Hematopoietic multipotent progenitor cell treated with erythropoietin and hydrocortisone succinate and interleukin-3 and kit ligand, for 4 days (in vitro differentiated cells): ENCODE results near the gene CDCP1.

Experiments used
- DNase-seq: peaks from one replicate; pipeline ENCODE4 v3.0.0-alpha.2; 2015

CDCP1 gene

DNA sequence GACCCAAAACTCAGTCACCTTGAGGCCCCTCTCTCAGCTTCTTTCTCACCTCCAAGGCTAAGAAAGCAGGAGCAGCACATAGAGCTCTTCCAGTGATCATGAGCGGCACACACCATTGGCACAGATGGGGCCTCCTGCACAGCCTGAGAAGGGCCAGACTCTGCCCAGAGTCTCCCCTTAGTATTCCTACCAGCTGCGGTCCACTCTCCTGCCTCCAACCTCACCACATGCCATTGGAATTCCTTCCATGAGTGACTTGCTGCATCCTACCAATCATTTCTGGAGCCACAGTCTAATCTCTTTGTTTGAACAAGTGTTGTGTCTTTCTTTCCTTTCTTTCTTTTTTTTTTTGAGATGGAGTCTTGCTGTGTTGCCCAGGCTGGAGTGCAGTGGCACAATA lies 39.3 kb downstream of the CDCP1 start:
- DNase-seq = no peak

DNA sequence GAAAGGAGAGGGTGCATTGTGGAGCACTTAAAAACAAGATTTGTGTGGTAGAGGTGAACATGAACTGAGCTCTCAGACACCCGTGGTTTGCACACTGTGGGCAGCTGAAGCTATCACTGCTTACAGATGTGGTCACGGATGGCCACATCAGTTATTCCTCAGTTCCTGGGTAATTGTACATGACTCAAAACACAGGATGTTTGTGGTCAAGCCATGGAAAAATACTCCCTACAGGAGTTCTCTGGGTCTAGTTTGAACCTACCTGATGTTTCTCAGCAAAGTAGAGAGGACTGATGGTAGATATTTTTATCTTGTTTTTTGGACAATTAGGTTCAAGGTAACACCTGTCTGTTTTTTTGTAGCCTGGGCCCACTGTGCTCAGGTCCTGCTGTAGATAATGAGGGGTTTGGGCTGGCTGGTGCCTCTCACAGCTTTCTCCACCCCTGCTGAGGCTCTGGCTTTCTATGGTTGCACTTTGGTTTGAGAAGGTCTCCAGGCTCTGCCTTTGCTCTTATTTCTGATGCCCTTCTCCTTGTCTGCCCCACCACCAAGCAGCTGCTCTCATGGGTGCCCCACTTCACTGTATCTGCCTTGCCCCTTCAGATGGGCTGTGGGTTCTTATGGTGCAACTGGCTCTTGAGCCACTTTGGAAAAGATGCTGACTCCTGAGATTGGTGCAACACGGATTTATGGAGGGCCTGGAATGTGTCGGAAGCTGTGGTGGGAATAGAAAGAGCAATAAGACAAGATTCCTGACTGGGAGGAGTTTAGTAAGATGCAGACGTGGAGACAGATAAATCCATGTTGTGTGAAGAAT lies 40.1 kb downstream of the CDCP1 start:
- DNase-seq = peak; percentile 48

DNA sequence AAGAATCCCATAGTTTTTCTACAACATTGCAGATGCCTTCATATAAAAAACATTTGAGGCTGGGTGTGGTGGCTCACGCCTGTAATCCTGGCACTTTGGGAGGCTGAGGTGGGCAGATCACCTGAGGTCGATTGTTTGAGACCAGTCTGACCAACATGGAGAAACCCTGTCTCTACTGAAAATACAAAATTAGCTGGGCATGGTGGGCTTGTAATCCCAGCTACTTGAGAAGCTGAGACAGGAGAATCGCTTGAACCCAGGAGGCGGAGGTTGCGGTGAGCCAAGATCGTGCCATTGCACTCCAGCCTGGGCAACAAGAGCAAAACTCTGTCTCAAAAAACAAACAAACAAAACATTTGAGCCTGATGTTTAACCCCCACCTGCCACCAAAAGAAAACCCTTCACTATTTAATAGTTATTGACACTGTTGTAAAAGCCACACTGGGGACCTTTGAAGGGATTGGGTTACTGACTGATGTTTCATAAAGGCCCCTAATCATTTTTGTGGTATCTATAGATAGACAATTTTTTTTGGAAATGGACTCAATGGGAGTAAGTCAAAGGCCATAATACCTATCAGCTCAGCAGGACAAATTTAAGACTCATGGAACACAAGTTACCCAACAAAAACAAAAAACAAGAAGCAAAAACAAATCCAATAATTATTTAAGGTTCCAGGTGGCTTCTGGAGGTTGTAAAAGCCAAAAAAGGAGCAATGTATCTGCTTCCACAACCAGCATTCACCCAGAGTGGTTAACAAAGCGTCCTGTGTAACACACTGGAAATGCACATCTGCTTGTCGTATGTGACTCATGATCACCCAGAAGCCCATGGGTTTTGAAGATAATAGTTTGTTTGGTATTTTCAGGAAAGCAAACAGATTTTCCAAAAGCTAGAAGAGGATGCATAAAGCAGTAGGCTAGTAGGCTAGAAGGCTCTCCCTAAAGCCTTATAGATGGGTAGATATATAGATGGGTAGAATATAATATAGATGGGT lies 41.2 kb downstream of the CDCP1 start:
- peak; percentile 47 for DNase-seq

DNA sequence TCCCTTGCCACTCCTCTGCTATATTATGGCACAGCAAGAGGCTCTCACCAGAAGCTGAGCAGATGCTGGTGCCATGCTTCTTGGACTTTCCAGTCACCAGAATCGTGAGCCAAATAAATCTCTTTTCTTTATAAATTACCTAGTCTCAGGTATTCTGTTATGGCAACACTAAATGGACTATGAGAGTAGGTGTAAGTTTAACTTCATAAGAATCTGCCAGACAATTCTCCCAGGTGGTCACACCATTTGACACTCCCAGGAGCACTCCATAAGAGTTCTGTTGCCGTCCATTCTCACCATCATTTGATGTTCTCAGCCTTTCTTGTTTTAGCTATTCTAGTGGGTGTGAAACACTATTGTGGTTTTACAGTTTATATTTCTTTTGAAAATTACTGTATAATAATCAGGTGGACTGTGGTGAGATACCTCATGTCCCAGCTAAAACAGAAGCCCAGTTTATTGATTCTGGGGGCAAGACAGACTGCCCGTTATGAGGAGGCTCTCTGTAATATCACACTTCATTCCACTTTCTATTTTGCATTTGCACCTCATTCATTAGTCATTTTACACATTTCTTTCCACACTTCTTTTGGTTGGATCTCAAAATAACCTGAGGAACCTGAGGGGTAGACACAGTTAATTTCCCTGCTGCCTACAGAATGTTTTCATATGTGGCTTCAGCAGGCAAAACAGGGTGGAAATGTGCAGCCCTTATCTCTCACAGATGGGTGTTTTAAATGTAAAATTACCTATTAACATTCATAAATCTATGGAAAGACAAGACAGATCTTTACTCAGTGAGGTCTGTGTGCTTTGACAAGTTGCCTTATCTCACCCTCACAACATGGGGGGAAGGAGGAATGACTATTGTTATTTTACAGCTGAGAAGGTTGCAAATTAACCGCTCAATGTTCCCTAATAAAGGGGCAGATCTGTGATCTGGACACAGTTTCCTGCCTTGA lies 42.1 kb downstream of the CDCP1 start:
- peak; percentile 78 for DNase-seq

DNA sequence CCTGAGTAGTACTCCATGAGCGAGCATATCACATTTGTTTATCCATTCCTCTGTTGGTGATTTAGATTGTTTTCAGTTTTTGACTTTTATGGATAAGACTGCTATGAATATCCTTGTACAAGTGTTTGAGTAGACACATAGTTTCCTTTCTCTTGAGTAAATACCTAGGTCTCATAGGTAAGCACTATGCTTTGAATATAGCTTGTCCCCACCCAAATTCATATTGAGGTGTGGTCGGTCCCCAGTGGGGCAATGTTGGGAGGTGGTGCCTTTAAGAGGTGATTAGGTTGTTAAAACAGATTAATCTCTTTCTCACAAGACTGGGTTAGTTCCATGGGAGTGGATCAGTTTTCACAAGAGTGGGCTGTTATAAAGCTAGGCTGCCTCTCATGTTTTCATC lies 42.8 kb downstream of the CDCP1 start:
- DNase-seq = no peak

DNA sequence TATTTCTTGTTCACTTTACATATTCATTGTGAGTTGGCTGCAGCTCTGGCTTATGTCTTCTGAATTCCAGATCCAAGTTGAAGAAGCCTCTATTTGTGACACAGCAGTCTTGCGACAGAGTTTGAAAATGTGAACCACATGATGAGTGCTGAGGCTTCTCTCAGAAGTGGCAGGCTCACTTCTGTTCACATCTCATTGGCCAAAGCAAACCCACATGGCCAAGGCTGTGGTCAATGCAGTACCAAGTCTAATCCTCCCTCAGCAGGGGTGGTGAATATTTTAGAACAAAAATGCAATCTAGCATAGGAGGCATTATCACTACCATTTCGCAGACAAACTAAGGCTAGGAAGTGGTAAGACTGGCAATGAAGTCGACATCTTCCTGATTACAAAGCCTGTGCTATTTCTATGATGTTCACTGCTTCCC lies 45.2 kb downstream of the CDCP1 start:
- peak; percentile 67 for DNase-seq

DNA sequence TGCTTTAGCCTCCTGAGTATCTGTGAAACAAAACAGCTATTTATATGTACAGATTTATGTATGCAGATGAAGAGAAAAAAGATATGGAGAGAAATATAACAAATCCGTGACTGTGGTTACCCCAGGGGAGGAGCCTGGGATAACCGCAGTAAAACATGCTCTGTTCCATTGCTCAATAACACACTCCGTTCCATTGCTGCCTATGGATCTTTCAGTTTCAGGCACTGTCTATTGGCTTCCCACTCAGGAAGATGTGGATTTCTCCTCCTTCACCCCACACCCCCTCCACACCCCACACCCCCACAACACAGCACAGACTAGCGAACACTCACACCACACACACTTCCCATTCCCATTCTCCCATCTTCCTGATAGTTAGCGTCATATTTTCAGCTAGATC lies 47.9 kb downstream of the CDCP1 start:
- DNase-seq = no peak

DNA sequence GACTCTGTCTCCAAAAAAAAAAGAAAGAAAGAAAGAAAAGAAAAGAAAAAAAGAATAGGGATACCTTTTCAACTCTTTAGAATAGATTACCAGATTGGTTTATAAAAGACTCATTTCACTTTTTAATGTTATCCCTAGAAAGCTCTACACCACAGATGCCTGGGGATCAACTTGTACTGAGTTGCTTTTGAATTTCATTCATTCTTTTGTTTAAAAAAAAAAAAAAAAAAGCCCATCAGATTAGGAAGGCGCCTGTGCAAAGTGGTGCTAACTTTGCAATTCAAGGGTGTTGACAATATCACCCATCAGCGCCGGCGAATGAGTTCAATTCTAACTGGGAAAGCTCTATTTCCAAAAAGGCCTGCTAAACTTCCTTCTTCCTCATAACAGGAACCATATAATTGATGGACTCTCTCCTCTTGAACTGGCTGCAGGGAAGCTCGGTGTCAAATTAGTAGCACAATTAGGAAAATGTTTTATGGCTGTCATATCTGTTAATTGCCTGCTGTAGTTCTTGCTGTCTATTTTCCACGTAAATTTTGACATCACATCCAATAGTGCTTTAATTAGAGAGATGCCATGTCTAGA lies 48.8 kb downstream of the CDCP1 start:
- no peak for DNase-seq

DNA sequence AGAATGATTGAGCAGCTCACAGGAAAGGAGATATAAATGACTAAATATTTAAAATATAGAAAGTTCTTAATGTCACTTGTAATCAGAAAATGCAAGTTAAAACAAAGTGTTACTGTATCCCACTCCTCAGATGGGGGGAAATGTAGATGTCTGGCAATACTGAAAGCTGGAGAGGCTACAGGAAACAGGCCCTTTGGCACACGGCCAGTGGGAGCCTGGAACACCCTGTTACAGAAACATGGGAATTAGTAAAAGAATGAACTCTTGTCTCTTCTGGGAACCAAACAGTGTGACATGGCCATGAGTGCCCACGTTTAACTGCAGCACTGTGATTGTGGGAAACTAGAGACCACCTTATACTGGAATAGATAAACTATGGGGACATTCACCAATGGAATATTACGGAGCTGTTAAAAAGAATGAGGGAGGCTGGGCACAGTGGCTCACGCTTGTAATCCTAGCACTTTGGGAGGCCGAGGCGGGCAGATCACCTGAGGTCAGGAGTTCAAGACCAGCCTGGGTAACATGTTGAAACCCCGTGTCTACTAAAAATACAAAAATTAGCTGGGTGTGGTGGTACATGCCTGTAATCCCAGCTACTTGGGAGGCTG lies 50.2 kb downstream of the CDCP1 start:
- no peak for DNase-seq

DNA sequence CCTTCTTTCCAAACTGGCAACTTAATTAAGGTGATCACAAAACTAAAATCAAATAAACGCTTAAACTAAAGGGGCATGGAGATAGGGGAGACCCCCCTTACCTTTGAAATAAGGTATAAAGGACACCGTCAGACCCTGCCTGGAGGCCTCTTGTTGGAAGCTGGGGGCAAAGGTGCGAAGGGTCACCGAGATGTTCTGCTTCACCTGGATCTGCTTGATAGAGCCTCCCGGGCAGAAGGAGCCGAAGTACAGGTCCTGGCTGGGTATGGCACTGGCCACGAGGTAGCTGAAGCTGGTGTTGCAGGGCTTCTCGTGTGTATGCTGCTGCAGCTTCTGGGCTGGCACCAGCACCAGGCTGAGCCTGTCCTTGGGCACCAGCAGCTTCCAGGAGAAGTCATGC lies 53.0 kb downstream of the CDCP1 start:
- DNase-seq = no peak

DNA sequence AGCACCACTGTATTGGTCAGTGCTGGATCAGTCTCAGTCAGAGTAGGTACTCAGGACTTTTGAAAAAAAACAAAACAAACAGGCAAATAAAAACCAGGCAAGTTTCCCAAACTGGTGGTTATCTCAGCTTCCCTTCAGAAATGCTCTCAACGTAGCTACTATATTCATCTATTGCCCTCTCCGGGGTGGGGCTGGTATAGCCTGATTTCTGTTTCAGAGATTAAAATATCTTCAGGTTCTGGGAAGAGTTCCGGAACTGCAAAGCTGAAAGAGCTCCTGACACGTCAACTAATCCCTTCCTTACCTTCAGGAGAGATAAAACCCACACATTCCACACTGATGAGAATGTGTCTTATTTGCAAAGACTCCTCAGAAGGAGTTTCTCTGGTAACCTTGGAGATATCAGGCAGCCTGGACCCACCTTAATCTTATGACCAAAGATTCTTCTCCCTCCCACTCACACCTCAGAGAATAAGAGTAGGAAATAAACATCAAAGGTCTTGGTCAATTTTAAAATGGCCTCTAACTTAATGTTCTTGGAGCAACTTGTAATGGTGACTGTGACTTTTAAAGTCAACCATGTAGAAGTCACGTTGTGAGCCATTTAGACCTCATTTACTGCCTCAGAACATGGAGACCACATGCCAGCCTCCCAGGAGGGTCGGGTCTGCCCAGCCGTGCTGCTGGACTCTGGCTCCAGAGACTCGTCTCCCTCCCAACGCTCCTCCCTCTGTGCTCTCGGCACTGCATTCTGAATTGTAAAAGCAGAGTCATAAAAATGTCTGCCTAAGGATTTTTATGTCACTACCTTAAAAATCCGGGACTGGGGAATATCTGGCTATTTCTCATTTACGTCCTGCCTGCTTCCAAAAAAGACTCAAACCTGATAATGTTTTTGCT lies 53.8 kb downstream of the CDCP1 start:
- DNase-seq = no peak

DNA sequence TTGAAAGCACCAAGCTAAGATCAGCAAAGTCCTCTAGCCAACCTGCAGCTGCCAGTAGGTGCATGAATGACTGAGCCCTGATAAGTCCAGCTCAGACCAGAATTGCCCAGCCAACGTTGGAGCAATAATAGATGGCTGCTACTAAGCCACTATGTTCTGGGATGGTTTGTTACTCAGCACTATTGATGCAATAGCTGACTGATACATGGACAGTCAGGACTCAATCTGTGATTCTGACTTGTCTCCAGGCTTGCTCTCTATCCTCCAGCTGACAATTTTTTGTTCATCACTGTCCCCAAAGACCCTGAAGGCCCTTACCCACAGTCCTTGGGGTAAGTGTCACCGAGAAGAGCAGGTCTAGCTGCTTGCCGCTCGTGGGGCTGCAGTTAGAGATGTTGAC lies 55.3 kb downstream of the CDCP1 start:
- DNase-seq = no peak

DNA sequence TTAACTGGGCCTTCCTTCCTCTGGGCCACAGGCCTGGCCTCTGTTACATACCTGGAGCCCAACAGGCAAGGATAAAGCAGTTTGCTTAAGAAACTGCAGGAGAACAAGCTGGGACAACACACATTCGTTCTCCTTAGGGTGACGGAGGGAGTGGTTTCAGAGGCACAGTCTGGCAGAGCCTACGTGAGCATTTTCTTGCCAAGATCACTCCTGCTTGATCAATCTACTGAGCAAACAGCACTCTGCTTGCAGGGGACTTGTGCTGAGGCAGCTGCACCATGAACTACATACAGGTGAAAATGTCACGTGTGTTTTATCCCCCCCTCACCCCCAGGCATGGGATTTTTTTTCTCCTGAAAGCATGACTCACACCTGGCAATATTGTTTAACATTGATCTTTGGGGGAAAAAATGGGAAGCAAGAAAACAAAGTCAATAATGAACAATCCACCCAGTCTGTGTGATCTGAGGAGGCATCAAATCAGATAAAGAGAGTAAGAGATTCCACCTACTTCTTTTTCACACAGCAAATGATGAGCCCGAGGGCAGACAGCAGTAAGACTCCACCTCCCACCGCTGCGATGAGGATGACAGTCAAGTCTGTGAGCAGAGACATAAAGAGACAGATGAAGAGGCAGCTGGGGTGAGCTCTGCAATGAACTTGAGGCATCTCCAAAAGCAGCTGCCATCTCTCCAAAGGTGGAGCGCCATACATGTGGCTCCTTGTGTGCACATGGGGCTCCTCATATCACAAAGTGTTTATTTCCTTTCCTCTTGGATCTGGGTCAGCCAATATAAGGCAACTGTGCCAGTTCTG lies 57.4 kb downstream of the CDCP1 start:
- no peak for DNase-seq

DNA sequence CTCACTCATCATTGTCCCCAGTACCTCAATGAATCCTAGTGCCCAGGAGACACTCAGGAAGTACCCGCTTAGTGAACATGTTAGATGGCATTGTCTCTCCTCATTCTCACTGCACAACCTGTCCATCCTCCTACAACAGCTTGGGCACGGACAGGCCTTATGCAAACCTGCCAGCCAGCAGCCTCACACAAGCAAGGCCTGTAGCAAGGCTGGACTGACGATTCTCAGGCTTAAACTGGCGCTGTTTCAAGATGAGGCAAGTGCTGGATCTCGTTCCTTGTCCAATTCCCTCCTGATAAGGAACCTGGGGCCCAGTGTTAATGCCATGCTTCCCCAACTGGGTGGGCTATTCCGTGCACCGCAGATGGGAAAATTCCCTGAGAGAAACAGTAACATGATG lies 59.0 kb downstream of the CDCP1 start:
- no peak for DNase-seq

DNA sequence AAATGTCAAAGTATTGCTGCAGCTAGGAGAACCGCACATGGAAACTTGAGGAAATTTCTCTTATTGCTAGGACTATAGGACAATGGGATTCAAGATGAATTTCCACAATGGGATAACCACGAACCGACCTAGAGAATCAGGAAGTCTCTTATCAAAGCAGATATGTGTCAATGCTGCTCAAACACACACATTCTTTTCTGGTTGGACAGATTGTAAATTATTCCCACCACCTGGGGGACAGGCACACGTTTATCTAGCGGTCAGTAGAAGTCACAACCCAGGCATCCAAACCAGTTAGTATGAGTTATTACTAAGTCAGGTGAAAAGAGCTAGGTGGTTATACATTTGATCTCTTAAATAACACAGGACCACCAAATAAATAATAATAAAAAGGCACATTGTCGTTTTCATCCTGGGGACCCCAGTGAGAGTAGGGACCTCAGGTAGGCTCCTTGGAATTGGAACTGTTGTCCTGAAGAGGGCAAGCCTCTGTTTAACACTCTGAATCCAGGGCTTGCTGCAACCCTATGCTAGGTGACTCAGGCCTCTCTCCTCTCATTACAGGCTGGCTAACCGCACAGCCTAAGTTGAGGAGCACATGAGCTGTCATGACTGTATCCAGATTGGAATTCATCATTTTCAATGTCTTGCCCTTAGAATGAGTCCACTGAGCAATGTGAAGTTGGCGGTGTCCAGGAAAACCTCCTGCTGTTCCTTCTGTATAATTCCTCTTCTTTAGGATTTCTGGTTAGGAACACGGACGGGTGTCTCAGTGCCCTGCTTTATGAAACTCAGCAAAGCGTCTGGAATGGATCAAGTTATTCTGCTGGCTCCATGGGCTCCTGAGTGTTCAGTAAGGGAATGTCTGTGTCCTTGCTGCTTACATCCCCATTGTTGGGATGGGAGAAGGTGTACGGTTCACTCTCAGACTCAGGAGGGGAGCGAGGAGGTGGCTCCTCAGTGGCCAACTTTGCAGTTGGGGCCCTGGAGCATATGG lies 61.1 kb downstream of the CDCP1 start:
- no peak for DNase-seq

DNA sequence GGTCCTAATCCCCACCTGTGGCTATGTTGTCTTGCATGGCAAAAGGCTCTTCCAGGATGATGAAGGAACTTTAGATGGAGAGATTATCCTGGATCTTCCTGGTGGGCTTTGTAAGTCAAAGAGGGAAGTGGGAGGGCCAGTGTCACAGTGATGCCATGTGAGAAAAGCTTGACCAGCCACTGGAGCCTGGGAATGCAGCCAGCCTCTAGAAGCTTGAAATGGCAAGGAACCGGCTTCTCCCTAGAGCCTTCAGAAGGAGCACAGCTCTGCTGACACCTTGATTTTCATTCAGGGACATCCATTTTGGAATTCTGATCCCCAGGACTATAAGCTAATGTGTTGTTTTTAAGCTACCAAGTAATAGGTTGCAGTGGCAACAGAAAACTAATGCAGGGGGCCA lies 61.8 kb downstream of the CDCP1 start:
- DNase-seq = no peak

DNA sequence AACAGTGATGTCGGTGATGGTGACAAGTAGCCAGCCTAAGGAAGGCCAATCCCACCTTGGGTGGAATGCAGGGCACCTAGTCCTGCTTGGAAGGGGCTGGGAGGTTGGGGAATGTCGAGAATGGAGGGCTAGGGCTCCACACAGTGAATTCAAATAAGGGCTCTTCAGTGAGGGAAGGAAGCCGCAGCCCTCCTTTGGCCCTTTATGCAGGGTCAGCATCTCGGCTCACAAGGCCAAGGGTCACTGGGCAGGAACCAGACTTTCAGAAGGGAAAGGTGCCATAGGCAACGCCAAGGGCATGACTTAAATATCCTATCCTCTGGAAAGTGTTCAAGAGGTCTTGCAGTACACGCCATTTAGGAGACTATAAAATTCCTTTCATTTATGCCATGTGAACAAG lies 63.2 kb downstream of the CDCP1 start:
- no peak for DNase-seq

DNA sequence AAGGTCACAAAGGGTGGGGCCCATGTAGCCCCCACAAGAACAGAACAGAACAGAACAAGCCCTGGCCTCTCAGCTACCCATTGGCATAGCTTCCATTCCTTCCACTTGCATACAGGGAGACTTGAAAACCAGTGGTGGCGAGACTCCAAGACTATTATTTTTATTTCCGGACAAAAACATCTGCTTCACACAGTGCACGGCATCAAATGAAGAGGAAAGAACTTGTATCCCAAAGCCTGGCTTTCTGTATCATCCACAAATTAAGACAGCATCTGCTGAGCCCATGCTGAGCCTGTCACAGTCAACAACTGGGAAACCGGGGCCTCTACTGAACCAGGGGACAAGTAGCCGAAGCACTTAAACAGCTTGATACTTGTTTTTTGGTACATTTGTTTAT lies 64.0 kb downstream of the CDCP1 start:
- no peak for DNase-seq
